A673 (cell line): Measurements from ENCODE around the gene PLA2G6. TPM values are rescaled to one million over a fixed set of nuclear protein-coding genes. Genes with fewer than 3 reads are reported as not detected.

Experiments used
- BruUV-seq: library from RNA; stranded (reverse); fragments of 400-500 nt; replicated peaks from 2 replicates; lab custom pipeline; 2021; lab: Mats Ljungman, UMichigan
- CTCF ChIA-PET: fragments of 300-600 bp; sonication (Branson Sonifier 250); formaldehyde crosslinking; loops from one replicate; lab custom pipeline; 2022; ENCODE audit warnings: antibody characterized with exemption; lab: Charles Lee
- POLR2A ChIA-PET: fragments of 300-600 bp; sonication (Branson Sonifier 250); formaldehyde crosslinking; loops from one replicate; lab custom pipeline; 2022; ENCODE audit warnings: antibody characterized with exemption; ENCODE audit not compliant: low non-redundant PET; lab: Charles Lee
- DNase-seq: peaks from one replicate; pipeline ENCODE4 v3.0.0-alpha.2; 2015; ENCODE audit warnings: low spot score
- H3K27ac ChIP-seq: fragments of 200-600 bp; sonication (generic); 2 replicates; pipeline ENCODE4 v1.5.1; 2016; ENCODE audit warnings: mixed run types, low read depth, mild to moderate bottlenecking, mixed read lengths, antibody characterized with exemption, low read length; ENCODE audit not compliant: poor library complexity, severe bottlenecking
- H3K27me3 ChIP-seq: fragments of 200-600 bp; sonication (generic); replicated peaks from 2 replicates; pipeline ENCODE4 v1.6.1; 2017; ENCODE audit warnings: mixed run types, low read depth, mild to moderate bottlenecking, mixed read lengths, antibody characterized with exemption, low read length; ENCODE audit not compliant: insufficient read depth, poor library complexity
- H3K36me3 ChIP-seq: fragments of 200-600 bp; sonication (generic); 2 replicates; pipeline ENCODE4 v1.6.1; 2016; ENCODE audit warnings: mixed run types, mild to moderate bottlenecking, mixed read lengths, antibody characterized with exemption, low read length; ENCODE audit not compliant: insufficient read depth, poor library complexity, severe bottlenecking
- H3K4me1 ChIP-seq: fragments of 200-600 bp; sonication (generic); 2 replicates; pipeline ENCODE4 v1.6.1; 2017; ENCODE audit warnings: mixed run types, mild to moderate bottlenecking, mixed read lengths, antibody characterized with exemption, low read length; ENCODE audit not compliant: insufficient read depth, poor library complexity, severe bottlenecking
- H3K4me3 ChIP-seq: fragments of 200-600 bp; sonication (generic); 2 replicates; pipeline ENCODE4 v1.5.1; 2016; ENCODE audit warnings: low read depth, mixed run types, mild to moderate bottlenecking, mixed read lengths, low read length; ENCODE audit not compliant: poor library complexity, severe bottlenecking
- H3K9me3 ChIP-seq: fragments of 200-600 bp; sonication (generic); 2 replicates; pipeline ENCODE4 v1.6.1; 2016; ENCODE audit warnings: mixed run types, low read depth, mild to moderate bottlenecking, mixed read lengths, antibody characterized with exemption, low read length; ENCODE audit not compliant: poor library complexity, severe bottlenecking
- CTCF ChIP-seq: fragments of 300-800, 200-600 bp; sonication (generic); conservative IDR thresholded peaks from 2 replicates; pipeline ENCODE4 v1.5.1; 2017; ENCODE audit warnings: low read depth, mild to moderate bottlenecking, antibody characterized with exemption, low read length, moderate library complexity, mixed read lengths
- EZH2 ChIP-seq: fragments of 200-600 bp; sonication (generic); IDR thresholded peaks from 2 replicates; pipeline ENCODE4 v1.6.1; 2017; ENCODE audit warnings: borderline replicate concordance, low read depth, mild to moderate bottlenecking, mixed read lengths, antibody characterized with exemption, low read length; ENCODE audit not compliant: poor library complexity, severe bottlenecking
- intact Hi-C: fragments of 100-400 bp; cut with micrococcal nuclease; formaldehyde crosslinking; loops from one replicate; pipeline ENCODE4 v1.10.0; 2022; ENCODE audit not compliant: unreplicated experiment
- total RNA-seq: library from RNA; stranded (reverse); gene quantifications from 2 replicates; pipeline ENCODE4 v1.2.3, GENCODE V29; 2021

The PLA2G6 gene
- total RNA-seq, 1 experiment from 2014 or later = 31.8 TPM

- Histone ChIP-seq H3K36me3 (no peaks in the 10 kb centered on the region), H3K4me1 (no peaks in the 10 kb centered on the region), H3K27ac (peak within 1 kb of the TSS; percentile 70), H3K9me3 (no peaks in the 10 kb centered on the region), H3K27me3 (no peaks in the 10 kb centered on the region), H3K4me3 (peak within 1 kb of the TSS; percentile 87)
- DNase-seq = peak; percentile 92
- ChIA-PET CTCF (no interaction called here), POLR2A (interaction anchor here (0.6 to 0.7 kb wide), 2 partner anchors 14 to 123 kb away, joined by 6 to 15 read pairs; no protein-coding TSS in a partner anchor)
- TF ChIP-seq EZH2 (no peak), CTCF (no peak)
- intact Hi-C loops = no loop called here
- no TSS peak for BruUV-seq
These were observed 20.2 kb upstream of the PLA2G6 start, which contains the start of gene MAFF for GRCh38 chr22:38201711-38202436. MAFF (plus strand) TSS chr22:38201994; CDS start chr22:38213854, 11,860 bp downstream.

DNA sequence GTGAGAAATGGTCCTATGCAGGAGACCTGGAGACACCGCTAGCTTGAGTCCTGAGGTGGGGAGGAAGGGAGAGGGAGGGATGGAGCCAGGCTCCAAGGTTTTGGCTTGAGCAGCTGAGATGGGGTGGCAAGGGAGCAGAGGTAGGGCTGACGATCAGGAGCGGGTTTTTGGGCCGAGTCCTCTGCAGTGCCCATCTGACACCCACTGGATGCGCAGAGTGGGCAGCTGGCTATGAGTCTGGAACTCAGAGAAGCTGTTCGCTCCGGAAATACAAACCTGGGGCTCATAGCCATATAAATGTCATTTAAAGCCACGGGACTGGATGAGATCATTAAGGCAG lies 19.7 kb upstream of the PLA2G6 start:
- no peak for DNase-seq
- Histone ChIP-seq H3K4me3 (peak overlapping the region; percentile 87), H3K4me1 (no peaks in the 10 kb centered on the region), H3K27ac (no peak overlapping the region), H3K27me3 (no peaks in the 10 kb centered on the region), H3K9me3 (no peaks in the 10 kb centered on the region), H3K36me3 (no peaks in the 10 kb centered on the region)
- POLR2A ChIA-PET = interaction anchor here (0.7 kb wide), 2 partner anchors 57 to 188 kb away, joined by 4 read pairs; no protein-coding TSS in a partner anchor
- TF ChIP-seq EZH2 (no peak), CTCF (no peak)
- no TSS peak for BruUV-seq
- intact Hi-C loops = no loop called here
- CTCF ChIA-PET = no interaction called here

DNA sequence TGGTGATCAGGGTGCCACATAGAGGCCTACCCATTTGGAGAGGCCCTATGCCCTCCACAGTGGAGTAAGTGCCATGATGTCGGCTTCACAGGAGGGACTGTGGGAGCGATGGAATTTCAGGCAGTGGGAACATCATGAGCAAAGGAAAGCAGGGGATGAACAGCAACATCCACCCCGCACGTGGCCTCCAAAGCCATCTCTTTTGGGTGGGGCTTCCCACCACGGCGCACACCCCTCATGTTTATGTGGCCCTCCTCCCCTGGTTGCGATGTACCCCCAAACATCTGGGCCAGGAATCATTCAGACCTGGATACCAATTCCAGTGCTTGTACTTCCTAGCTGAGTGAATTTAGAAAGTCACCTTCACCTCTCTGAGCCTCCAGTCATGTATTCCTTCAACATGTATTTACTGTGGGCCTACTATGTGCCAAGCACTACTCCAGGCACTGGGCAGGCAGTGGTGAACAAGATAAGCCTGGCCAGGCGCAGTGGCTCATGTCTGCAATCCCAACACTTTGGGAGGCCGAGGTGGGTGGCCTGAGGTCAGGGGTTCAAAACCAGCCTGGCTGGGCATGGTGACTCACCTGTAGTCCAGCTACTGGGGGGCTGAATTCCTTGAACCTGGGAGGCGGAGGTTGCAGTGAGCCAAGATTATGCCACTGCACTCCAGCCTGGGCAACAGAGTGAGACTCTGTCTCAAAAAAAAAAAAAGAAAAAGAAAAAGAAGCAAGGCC lies 18.4 kb upstream of the PLA2G6 start:
- no TSS peak for BruUV-seq
- intact Hi-C loops = no loop called here
- no peaks in the 10 kb centered on the region for H3K4me1 ChIP-seq
- CTCF ChIA-PET = no interaction called here
- no peaks in the 10 kb centered on the region for H3K36me3 ChIP-seq
- no peak overlapping the region for H3K27ac ChIP-seq
- H3K4me3 ChIP-seq = no peak overlapping the region
- POLR2A ChIA-PET = interaction anchor here (0.6 to 0.7 kb wide), 2 partner anchors 7 to 8 kb away, joined by 12 to 17 read pairs; no protein-coding TSS in a partner anchor
- H3K27me3 ChIP-seq = no peaks in the 10 kb centered on the region
- H3K9me3 ChIP-seq = no peaks in the 10 kb centered on the region
- TF ChIP-seq EZH2 (no peak), CTCF (no peak)
- DNase-seq = no peak
